ENCODE data around the gene MKLN1. TPM values are rescaled to one million over a fixed set of nuclear protein-coding genes. Genes with fewer than 3 reads are reported as not detected.

The MKLN1 gene
- total RNA-seq, 3 donors from 2014 or later, result 78.1 to 113 (median 80.3) TPM

DNA sequence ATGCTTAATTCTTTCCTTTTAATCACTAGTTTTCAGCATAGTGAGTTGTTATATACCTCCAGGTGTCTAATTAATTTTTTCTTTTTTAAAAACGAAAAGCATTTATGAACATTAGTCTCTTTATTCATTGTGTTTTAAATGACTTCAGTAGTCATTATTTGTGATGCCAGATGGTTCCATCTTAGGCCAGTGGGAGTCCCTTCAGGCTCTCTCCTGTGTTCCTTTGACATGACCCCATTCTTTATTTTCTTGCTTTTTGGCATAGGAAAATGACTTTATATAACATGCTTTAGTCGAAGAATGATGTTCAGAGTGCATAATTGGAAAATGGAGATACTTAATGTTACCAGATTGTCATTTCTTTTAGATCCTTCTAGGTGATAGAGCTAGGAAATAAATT is 24.4 kb downstream of the MKLN1 start:
- H3K4me1 ChIP-seq, result peaks cover 0 to 10% of the 10 kb centered on the region in 2 donors
- intact Hi-C loops (cut with DNase I; ENCODE audit: low total_unique reads), result no loop called here
- no peak for DNase-seq (ENCODE audit: low spot score in 2 of 2)
- H3K27me3 ChIP-seq, result no peaks in the 10 kb centered on the region
- no peaks in the 10 kb centered on the region for H3K9me3 ChIP-seq
- H3K4me3 ChIP-seq, result no peak overlapping the region
- H3K27ac ChIP-seq, result peak overlapping the region in 1 of 2 donors; percentile 23
- H3K36me3 ChIP-seq, result no peaks in the 10 kb centered on the region
- TF ChIP-seq, protein P1, sequence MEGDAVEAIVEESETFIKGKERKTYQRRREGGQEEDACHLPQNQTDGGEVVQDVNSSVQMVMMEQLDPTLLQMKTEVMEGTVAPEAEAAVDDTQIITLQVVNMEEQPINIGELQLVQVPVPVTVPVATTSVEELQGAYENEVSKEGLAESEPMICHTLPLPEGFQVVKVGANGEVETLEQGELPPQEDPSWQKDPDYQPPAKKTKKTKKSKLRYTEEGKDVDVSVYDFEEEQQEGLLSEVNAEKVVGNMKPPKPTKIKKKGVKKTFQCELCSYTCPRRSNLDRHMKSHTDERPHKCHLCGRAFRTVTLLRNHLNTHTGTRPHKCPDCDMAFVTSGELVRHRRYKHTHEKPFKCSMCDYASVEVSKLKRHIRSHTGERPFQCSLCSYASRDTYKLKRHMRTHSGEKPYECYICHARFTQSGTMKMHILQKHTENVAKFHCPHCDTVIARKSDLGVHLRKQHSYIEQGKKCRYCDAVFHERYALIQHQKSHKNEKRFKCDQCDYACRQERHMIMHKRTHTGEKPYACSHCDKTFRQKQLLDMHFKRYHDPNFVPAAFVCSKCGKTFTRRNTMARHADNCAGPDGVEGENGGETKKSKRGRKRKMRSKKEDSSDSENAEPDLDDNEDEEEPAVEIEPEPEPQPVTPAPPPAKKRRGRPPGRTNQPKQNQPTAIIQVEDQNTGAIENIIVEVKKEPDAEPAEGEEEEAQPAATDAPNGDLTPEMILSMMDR (IDR thresholded peaks at IDR 0.05), result no peak
- no peak for TF ChIP-seq POLR2A (IDR thresholded peaks at IDR 0.05)
- TF ChIP-seq POLR2AphosphoS5 (IDR thresholded peaks at IDR 0.05), result no peak

DNA sequence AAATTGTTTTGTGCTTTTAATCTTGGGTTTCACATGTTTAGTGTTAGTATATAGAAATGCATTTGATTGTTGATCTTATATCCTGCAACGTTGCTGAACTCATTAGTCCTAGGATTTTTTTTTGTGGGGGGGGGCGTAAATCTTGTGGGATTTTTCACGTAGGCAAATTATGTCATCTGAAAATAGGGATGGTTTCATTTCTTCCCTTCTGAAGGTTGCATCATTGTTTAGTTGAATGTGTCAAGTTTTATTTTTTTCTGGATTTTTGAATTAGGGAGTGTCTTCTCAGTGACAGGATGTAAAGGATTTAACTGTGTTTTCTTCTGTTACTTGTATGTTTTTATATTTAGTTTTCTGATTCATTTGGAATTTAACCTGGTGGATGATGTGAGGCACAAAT is 26.7 kb downstream of the MKLN1 start:
- TF ChIP-seq, protein P1 (IDR thresholded peaks at IDR 0.05), result no peak
- TF ChIP-seq POLR2A (IDR thresholded peaks at IDR 0.05) (no peak), POLR2AphosphoS5 (IDR thresholded peaks at IDR 0.05) (no peak)
- no peaks in the 10 kb centered on the region for H3K9me3 ChIP-seq
- peaks cover 0 to 6% of the 10 kb centered on the region in 2 donors for H3K4me1 ChIP-seq
- H3K4me3 ChIP-seq, result no peak overlapping the region
- no peaks in the 10 kb centered on the region for H3K36me3 ChIP-seq
- no peak for DNase-seq (ENCODE audit: low spot score in 2 of 2)
- H3K27me3 ChIP-seq, result no peaks in the 10 kb centered on the region
- no peak overlapping the region for H3K27ac ChIP-seq
- intact Hi-C loops (cut with DNase I; ENCODE audit: low total_unique reads), result no loop called here

DNA sequence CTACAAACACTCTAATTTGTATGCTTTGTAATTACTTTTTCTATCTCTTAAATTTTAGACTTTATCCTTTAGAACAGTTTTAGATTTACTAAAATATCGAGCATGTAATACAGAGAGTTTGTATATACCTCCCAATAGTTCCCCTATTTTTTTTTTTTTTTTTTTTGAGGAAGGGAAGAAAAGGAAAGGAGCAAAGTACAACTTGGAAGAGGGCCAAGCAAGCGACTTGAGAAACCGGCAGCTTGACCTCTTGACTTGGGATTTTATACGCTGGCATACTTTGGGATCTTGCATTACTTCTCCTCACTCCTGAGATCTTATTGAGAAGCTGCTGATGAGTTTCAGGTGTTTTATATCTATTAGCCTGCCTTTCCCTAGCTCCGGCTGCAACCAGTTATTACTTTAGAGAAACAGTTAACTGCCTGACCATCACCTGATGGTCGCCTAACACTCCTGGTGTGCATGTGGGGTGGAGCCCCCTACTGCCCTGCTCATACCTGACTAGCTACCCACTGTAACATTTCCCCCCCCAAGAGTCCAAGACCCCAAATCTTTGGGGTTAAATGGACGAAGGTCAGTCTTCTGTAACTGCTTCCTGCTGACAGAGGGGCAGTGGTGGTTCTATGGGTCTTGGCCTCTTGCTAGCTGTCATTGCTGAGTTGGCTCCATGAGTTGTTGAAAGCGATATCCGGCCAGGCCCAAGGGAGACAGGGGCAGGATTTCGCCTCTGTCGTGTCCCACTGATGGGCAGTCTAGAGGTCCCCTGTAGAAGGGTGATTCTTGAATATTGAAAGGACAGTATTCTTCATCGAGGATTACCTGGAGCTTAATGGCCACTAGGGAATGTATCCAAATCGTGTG is 28.5 kb downstream of the MKLN1 start:
- Histone ChIP-seq H3K36me3 (no peaks in the 10 kb centered on the region), H3K27me3 (no peaks in the 10 kb centered on the region), H3K27ac (no peak overlapping the region), H3K4me1 (peaks cover 0 to 6% of the 10 kb centered on the region in 2 donors), H3K4me3 (no peak overlapping the region), H3K9me3 (no peaks in the 10 kb centered on the region)
- no peak for DNase-seq (ENCODE audit: low spot score in 2 of 2)
- TF ChIP-seq POLR2AphosphoS5 (IDR thresholded peaks at IDR 0.05) (no peak), POLR2A (IDR thresholded peaks at IDR 0.05) (no peak)
- TF ChIP-seq, protein P1 (IDR thresholded peaks at IDR 0.05), result no peak
- intact Hi-C loops (cut with DNase I; ENCODE audit: low total_unique reads), result no loop called here

DNA sequence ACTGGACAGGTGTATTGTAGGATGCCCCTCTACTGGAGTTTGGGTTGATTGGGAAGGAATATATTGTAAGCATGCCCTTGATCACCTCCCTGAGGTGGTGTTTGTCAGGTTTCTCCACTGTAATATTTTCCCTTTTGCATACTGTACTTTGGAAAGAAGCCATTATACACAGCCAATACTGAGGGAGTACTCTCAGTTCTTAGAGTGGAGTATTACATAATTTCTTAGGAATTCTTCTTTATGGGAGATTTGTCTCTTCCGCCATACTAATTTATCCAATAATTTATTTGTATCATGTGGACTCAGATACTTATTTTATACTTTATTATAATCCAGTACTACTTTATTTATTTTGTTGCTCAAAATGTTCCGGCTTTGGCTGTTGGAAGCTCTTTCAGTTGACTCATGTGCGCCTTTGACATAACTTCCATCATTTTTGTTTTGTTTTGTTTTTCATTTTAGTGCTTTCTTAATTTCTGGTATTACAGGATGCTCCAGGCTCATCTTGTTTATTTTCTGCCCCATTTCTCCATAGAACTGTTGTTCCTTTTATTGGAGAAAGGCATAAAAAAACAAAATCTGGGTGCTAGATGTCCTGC is 29.7 kb downstream of the MKLN1 start:
- TF ChIP-seq POLR2AphosphoS5 (IDR thresholded peaks at IDR 0.05) (no peak), POLR2A (IDR thresholded peaks at IDR 0.05) (no peak)
- TF ChIP-seq, protein P1 (IDR thresholded peaks at IDR 0.05), result no peak

GRCh38 chr7:131358636-131359035 is 31.0 kb downstream of the MKLN1 start:
- Histone ChIP-seq H3K27me3 (no peaks in the 10 kb centered on the region), H3K27ac (no peak overlapping the region), H3K9me3 (no peaks in the 10 kb centered on the region), H3K4me1 (peaks cover 0 to 3% of the 10 kb centered on the region in 2 donors), H3K36me3 (no peaks in the 10 kb centered on the region), H3K4me3 (no peak overlapping the region)
- no peak for DNase-seq (ENCODE audit: low spot score in 2 of 2)
- TF ChIP-seq POLR2AphosphoS5 (IDR thresholded peaks at IDR 0.05), result no peak
- TF ChIP-seq POLR2A (IDR thresholded peaks at IDR 0.05), result no peak
- TF ChIP-seq, protein P1 (IDR thresholded peaks at IDR 0.05), result no peak
- intact Hi-C loops (cut with DNase I; ENCODE audit: low total_unique reads), result no loop called here

More for the DNA sequence above, 29.7 kb downstream of the MKLN1 start:
- intact Hi-C loops (cut with DNase I; ENCODE audit: low total_unique reads), result no loop called here
- no peak for DNase-seq (ENCODE audit: low spot score in 2 of 2)
- H3K4me3 ChIP-seq, result no peak overlapping the region
- H3K27ac ChIP-seq, result no peak overlapping the region
- no peaks in the 10 kb centered on the region for H3K27me3 ChIP-seq
- peaks cover 0 to 3% of the 10 kb centered on the region in 2 donors for H3K4me1 ChIP-seq
- no peaks in the 10 kb centered on the region for H3K9me3 ChIP-seq
- H3K36me3 ChIP-seq, result no peaks in the 10 kb centered on the region
